22Rv1 (cell line): ENCODE measurements around the gene OLFML3.

Source experiments
- ZFX ChIP-seq: fragments of 450-650 bp; IDR thresholded peaks from 2 replicates; pipeline ENCODE4 v1.6.1; 2017; ENCODE audit warnings: antibody characterized with exemption, borderline replicate concordance
- TF ChIP-seq, protein P1 (sequence below): fragments of 450-650 bp; IDR thresholded peaks from 2 replicates; pipeline ENCODE4 v1.5.1; 2017; ENCODE audit warnings: mild to moderate bottlenecking

- TF ChIP-seq, protein P1, sequence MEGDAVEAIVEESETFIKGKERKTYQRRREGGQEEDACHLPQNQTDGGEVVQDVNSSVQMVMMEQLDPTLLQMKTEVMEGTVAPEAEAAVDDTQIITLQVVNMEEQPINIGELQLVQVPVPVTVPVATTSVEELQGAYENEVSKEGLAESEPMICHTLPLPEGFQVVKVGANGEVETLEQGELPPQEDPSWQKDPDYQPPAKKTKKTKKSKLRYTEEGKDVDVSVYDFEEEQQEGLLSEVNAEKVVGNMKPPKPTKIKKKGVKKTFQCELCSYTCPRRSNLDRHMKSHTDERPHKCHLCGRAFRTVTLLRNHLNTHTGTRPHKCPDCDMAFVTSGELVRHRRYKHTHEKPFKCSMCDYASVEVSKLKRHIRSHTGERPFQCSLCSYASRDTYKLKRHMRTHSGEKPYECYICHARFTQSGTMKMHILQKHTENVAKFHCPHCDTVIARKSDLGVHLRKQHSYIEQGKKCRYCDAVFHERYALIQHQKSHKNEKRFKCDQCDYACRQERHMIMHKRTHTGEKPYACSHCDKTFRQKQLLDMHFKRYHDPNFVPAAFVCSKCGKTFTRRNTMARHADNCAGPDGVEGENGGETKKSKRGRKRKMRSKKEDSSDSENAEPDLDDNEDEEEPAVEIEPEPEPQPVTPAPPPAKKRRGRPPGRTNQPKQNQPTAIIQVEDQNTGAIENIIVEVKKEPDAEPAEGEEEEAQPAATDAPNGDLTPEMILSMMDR: no peak
- no peak for TF ChIP-seq ZFX
Observed at GRCh38 chr1:114010433-114011184, 31.3 kb downstream of the OLFML3 start.
